Myocyte (in vitro differentiated cells): Measurements from ENCODE around the gene MYO3B. TPM values are rescaled to one million over a fixed set of nuclear protein-coding genes. Genes with fewer than 3 reads are reported as not detected.

Experiments
- DNase-seq: peaks from one replicate; pipeline ENCODE4 v3.0.0-alpha.2; 2012; ENCODE audit warnings: low read depth
- total RNA-seq: library from RNA; depleted of rRNA; stranded (reverse); fragments of >200 nt; gene quantifications from 2 replicates; pipeline ENCODE4 v1.2.3, GENCODE V29; 2014

MYO3B gene
- total RNA-seq, 1 donor from 2014 or later: not detected

DNA sequence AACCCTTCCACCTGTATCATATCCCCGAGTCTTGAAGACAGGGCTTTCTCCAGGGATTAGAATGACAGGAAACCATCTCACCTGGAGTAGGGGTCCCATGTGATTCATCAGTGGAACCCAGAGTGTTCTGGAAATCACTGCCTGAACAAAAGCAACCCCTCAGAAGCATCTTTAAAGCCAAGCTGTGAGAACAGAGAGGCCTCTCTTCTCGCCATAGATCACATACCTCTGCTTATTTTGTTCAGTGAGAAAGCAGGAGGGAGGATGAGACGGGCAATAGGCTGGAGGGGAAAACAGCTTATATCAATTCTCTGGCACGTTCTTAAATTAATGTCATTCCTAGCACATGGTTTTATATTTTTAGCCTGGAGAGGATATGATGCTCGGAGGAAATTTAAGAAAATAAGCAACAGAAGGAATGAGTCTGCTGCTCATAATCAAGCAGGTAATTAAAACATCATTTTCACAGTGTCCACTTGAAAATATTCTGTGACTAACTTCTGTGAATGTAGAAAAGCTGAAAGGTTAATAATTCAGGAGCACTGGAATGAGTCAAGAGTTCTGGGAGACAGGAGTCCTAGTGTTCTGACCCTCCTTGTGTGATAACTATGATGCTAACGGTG is 323.6 kb downstream of the MYO3B start:
- DNase-seq: no peak

DNA sequence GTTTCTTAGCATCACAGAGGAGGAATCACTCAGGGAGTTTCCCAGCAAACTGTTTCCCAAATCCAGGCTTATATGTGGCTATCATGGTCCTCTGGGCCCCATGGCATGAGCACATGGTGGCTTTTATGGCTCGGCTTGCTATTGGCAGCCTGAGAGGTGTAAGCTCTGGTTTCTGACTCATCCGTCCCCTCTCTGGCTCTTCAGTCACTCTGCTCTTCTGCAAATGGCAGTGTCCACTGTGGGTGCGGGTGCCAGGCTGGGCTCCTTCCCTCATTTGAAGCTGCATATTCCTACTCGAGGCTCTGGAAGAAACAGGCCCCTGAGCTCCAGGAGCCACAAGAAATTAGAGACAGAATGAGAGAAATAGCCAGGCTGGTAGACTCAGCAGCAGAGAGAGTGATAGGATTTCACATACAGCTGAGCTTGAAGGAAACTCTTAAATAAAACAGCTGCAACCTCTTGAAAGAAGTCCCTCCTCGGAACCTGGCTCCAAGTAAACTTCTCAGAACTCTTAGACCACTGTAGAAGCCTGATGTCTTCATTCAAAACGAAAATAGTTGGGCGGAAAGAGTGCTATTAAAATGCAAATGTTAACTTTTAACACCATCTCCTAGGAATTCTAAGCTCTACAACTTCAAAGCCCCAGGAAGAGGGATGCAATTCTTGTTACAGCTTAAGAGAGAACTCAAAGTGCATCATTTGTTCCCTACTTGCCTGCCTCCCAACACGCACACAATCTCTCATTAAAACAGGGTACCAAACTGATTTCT is 324.6 kb downstream of the MYO3B start:
- DNase-seq: peak; percentile 69

DNA sequence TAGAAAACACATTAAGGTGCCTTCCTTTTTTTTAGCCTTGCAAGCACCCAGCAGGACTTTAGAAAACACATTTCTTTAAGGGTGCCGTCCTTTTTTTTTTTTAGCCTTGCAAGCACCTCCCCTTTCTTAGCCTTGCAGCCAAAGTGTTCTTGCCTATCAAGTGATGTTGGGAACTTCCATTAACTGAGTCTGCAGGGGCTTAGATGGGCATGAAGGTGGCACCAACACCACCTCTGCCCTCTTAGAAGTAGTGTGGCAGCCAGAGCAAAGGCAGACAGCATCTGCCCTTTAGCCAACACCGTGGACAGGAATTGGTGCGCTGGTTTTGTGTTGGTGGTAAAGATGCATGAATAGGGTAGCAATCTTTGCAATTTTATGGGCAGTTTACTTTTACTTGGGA is 325.6 kb downstream of the MYO3B start:
- no peak for DNase-seq

GRCh38 chr2:170503971-170504809 is 326.2 kb downstream of the MYO3B start:
- DNase-seq: no peak

- DNase-seq: no peak
Measured at GRCh38 chr2:170504810-170505145, 326.8 kb downstream of the MYO3B start.

DNA sequence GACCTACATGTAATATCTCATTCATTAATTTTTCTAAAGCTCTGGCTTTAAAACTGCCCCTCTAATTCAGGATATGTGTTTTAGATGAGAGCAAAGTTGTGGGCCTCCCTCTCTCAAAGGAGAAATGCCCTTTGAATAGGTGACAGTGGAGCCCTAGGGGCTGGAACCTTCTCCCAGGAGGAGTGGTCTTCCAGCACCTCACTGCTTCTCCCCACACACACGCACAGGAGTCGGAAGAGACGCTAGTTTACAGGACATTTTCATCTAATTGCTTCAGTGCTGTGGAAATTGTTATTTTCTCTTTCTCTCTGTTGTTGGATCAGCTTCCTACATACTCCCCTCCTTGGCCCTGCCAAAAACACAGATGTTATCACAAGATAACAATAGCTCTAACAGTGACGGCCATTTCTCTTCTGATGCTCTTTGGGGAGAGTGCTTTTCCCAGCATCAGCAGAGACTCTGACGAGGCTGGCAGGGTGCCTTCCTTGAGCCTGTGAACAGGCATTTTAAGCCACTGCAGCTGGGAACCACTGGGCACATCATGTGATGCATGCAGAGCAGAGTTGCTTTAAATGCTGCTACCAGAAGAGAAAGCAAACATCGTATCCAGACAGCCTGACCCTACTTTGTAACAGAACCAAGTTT is 327.8 kb downstream of the MYO3B start:
- DNase-seq: no peak

DNA sequence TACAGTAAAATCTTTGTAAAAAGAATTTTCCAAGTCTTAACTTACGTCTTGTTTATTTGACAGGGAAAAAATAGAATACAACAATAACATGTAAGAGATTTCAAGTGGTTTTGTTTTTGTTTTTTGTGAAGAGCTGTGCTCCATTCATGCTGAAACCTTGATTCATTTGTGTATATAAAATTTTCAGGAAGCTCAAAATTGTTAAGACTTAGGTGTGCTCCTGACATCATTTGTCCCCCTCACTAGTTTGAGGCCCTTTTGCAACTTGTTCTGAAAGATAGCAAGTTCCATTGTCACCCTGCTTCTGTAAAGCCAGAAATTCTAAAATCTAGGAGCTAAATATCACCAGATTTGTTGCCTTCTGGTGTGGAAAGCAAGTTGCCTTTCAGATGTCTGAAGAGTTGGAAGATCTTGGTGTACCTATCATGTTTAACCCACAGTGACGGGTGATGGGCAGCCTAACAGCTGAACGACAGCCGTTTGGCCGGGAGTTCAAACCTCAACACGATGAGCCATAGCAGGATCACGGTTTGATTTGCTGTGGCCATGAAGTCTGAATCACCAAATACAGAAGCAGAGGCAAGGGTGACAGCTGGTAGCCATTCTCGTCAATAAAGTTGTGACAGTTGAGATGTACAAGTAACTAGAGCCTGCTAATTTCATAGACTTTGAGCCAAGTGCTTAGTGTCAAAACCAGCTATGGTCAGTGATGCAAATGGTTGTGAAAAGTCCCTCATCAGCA is 331.7 kb downstream of the MYO3B start:
- peak; percentile 99 for DNase-seq

GRCh38 chr2:170512266-170512665 is 334.3 kb downstream of the MYO3B start:
- peak; percentile 78 for DNase-seq

DNA sequence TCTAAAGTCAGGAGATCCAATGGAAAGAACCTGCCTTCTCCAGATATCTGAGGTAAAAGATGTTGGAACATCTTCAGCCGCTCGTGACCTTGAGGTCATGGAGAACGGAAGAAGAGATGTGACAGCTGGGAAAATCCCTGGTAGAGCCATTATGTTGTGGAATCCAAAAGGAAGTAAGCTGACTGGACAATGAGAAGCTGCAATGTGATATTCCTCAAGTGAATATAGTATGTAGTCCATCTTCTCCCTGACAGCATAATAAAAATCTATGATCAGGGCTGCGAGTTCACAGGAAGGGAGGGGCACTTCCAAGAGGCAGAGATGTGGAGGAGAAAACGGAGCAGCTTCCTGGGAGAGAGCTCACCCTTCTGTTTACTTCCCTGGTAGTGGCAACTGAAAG is 336.2 kb downstream of the MYO3B start:
- DNase-seq: peak; percentile 58

- no peak for DNase-seq
Measured at GRCh38 chr2:170517538-170517937, 339.6 kb downstream of the MYO3B start.

DNA sequence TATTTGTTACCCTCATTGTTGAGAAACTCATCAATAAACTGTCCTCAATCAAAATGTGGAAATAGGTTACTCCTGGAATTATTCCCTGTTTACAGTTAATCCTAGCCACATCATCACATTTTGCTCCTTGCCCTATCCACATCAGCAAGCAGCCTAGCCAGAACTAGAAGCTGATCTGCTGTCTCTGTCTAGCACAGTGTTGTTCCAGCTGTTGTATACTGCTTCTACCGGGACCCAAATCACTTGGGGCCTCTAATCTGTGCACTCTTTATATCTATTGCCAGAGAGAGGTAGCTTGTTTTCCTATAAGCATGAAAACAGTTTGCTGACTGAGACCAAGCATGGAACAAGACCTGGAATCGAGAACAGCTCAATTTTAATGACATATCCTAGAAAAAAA is 341.0 kb downstream of the MYO3B start:
- no peak for DNase-seq

- DNase-seq: no peak
Measured at GRCh38 chr2:170521299-170521698, 343.4 kb downstream of the MYO3B start.

DNA sequence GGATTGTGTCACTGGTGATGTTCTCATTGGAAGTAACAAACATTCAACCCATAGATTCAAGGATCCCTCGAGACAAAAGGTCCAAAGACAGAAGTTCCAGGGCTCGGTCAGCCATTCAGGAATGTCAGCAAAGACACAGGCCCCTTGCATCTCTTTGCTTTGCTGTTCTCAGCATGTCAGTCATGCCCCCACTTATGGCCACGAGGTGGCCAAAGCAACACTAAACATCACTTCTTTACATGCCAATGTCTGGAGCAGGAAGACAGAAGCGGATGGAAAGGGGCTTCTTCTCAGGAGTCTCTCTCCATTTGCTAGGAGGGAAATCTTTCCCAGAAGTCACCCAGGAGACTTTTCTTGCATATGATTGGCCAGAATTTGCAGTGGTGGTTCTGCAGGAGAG is 345.6 kb downstream of the MYO3B start:
- no peak for DNase-seq

DNA sequence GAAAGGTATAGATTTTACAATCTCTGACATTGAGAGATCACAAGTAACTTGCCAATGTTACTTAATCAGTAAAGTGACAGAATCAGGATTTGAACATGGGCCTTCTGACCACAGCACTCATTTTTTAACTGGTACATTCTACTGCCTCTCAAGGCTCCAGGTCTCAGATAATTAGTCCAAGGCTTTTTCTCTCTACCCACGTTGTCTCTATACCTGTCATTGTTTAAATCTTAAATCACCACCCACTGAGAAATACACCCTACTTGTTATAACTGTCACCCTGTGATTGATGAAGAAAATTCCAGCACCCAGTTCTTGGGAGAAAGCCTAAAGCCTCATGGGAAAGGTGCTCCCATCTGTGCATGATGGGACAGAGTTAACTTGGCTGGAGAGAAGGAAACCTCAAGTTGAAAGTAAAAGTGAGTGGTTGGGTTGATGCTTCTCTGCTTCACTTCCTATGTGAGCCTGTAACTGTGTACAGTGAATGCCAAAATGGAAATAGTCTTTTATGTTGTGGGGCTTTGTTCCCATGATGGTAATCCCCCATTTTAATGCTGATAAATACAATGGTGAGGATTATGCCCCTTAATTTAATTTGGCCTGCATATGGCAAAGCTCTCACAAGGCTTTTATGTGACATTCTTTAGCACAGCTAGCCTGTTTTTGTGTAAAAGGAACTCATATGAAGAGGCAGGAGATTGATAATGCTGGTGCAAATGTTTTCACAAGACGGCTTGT is 347.1 kb downstream of the MYO3B start:
- DNase-seq: no peak

DNA sequence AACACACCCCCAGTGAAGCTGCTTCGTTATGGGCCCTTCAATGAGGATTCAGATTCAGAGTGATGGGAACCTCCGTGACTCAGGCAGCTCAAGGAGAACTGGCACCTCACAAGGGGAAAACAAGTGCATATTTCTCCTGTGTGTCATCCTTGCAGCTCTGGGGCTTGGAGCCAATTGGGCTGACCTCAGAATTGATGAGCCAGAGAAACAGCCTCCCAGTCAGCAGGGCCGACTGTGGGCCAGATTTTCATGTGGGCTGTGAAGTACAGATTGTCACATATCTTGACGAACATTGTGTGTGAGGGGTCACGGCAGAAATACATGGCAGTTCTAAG is 347.6 kb downstream of the MYO3B start:
- DNase-seq: peak; percentile 87

GRCh38 chr2:170530284-170530745 is 352.4 kb downstream of the MYO3B start:
- DNase-seq: peak; percentile 64

- DNase-seq: no peak
Measured at GRCh38 chr2:170530803-170531564, 353.0 kb downstream of the MYO3B start.

- DNase-seq: no peak
Measured at GRCh38 chr2:170531876-170532275, 353.9 kb downstream of the MYO3B start.

DNA sequence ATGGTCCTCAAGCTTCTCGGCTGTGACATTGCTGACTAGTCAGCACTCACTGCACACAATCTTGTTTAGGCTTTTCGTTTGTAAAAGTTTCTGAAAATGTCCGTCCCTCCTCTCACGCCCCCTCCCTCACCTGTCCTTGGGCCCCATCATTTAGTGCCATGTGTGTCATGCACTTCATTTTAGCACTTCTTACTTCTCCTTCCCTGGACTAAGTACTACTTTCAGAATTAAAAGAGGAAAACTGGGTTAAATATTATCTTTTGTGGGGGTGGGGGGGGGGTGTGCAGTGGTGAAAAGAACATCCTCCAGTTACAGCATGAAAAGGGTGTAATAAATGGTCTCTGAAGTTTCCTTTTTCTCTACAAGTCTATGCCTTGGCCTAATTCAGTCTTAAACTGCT is 355.2 kb downstream of the MYO3B start:
- DNase-seq: no peak

GRCh38 chr2:170535552-170535951 is 357.6 kb downstream of the MYO3B start:
- DNase-seq: peak; percentile 68
